Vagina (tissue), 2 donors: ENCODE measurements around the gene CP.

Source experiments
- CTCF ChIP-seq, 3 experiments: fragments of 450-650 bp in 2 of 3; fragments of 200-600 bp in 1 of 3; sonication (generic) in 1 of 3; IDR thresholded peaks; one replicate each; pipeline ENCODE4 v1.5.1; 2017 to 2019; ENCODE audit warnings: antibody characterized with exemption in 3 of 3, mild to moderate bottlenecking in 2 of 3, moderate library complexity in 2 of 3
- POLR2A ChIP-seq, 2 donors: fragments of 450-650 bp; IDR thresholded peaks; one replicate each; pipeline ENCODE4 v1.6.1; 2017; ENCODE audit warnings: antibody characterized with exemption in 2 of 2, mild to moderate bottlenecking in 2 of 2, moderate library complexity in 2 of 2

- TF ChIP-seq CTCF (IDR thresholded peaks at IDR 0.05) (no peak), POLR2A (IDR thresholded peaks at IDR 0.05) (no peak)
Observed at GRCh38 chr3:149131589-149131988, 90.0 kb downstream of the CP start.
